Sigmoid colon (tissue), 7 donors: ENCODE data around the gene KCNAB1. TPM values are rescaled to one million over a fixed set of nuclear protein-coding genes. Genes with fewer than 3 reads are reported as not detected.

Source experiments
- DNase-seq: peaks from one replicate; pipeline ENCODE4 v3.0.0-alpha.2; 2019
- H3K27ac ChIP-seq, 4 donors: fragments of 200-600 bp; sonication (generic); one replicate each; pipeline ENCODE4 v1.5.1; 2016 to 2019; ENCODE audit warnings: mild to moderate bottlenecking in 1 of 4
- H3K27me3 ChIP-seq, 3 donors: fragments of 200-600 bp; sonication (generic); one replicate each; pipeline ENCODE4 v1.5.1; 2019; ENCODE audit warnings: mild to moderate bottlenecking in 1 of 3
- H3K36me3 ChIP-seq, 4 donors: fragments of 200-600 bp; sonication (generic); one replicate each; pipeline ENCODE4 v1.5.1; 2016 to 2019
- H3K4me1 ChIP-seq, 4 donors: fragments of 200-600 bp; sonication (generic); one replicate each; pipeline ENCODE4 v1.5.1; 2017 to 2019
- H3K4me3 ChIP-seq, 4 donors: fragments of 200-600 bp; sonication (generic); one replicate each; pipeline ENCODE4 v1.5.1; 2017 to 2019; ENCODE audit warnings: mild to moderate bottlenecking in 2 of 4, moderate library complexity in 1 of 4
- H3K9me3 ChIP-seq, 4 donors: fragments of 200-600 bp in 3 of 4; sonication (generic) in 3 of 4; one replicate each; pipeline versions ENCODE4 v1.5.1 to v1.6.1; 2013 to 2019
- CTCF ChIP-seq, 4 experiments: fragments of 450-650 bp in 3 of 4; fragments of 200-600 bp in 1 of 4; IDR thresholded peaks; one replicate each; pipeline ENCODE4 v1.5.1; 2016 to 2019; ENCODE audit warnings: antibody characterized with exemption in 4 of 4, mild to moderate bottlenecking in 3 of 4, moderate library complexity in 2 of 4
- EP300 ChIP-seq, 4 donors: sonication (generic); formaldehyde crosslinking; IDR thresholded peaks; one replicate each; pipeline ENCODE4 v1.6.1; 2017; ENCODE audit warnings: antibody characterized with exemption in 4 of 4
- POLR2A ChIP-seq, 2 donors: fragments of 450-650 bp; IDR thresholded peaks; one replicate each; pipeline ENCODE4 v1.6.1; 2016; ENCODE audit warnings: antibody characterized with exemption in 2 of 2, mild to moderate bottlenecking in 2 of 2, moderate library complexity in 2 of 2
- POLR2AphosphoS5 ChIP-seq, 4 donors: sonication (generic); formaldehyde crosslinking; IDR thresholded peaks; one replicate each; pipeline ENCODE4 v1.6.1; 2017; ENCODE audit warnings: antibody characterized with exemption in 4 of 4
- WGBS, 2 donors: extraction: QIAGEN DNeasy Blood & Tissue Kit; methylation state at CpG; one replicate each; pipeline ENCODE4 v1.1.7; 2013; 5-methylcytosine and 5-hydroxymethylcytosine counted together
- intact Hi-C: fragments of 100-400 bp; cut with DNase I; formaldehyde crosslinking; loops from one replicate; pipeline ENCODE4 v1.15.1; 2023
- polyA plus RNA-seq, 3 donors: library from polyadenylated mRNA; stranded (reverse); fragments of 200-250 nt; gene quantifications; one replicate each; pipeline ENCODE4 v1.2.3, GENCODE V29; 2013
- total RNA-seq, 4 donors: library from RNA; depleted of rRNA; stranded (reverse); fragments of >200 nt; gene quantifications; one replicate each; pipeline ENCODE4 v1.1.0, GENCODE V29; 2016
- donor health status: healthy with polysubstance abuse.
- donor health status: Bipolar disorder and iron deficiency.
- donor health status: healthy.

Gene KCNAB1
- total and polyA plus RNA-seq, 7 donors: 1.2 to 5.0 (median 4.3) TPM; not detected in 2

- Histone ChIP-seq H3K9me3 (no peaks in the 10 kb centered on the region), H3K36me3 (no peaks in the 10 kb centered on the region), H3K4me1 (peaks cover 0 to 11% (median 8%) of the 10 kb centered on the region in 4 donors), H3K4me3 (no peak overlapping the region), H3K27me3 (no peaks in the 10 kb centered on the region), H3K27ac (peak overlapping the region in 1 of 4 donors; percentile 14)
- intact Hi-C loops: no loop called here
- no peak for DNase-seq
- 83 to 84% methylated on average over 3 of the region's 3 CpGs for WGBS, 2 donors
- TF ChIP-seq CTCF (IDR thresholded peaks at IDR 0.05): no peak
- no peak for TF ChIP-seq POLR2AphosphoS5 (IDR thresholded peaks at IDR 0.05)
- no peak for TF ChIP-seq EP300 (IDR thresholded peaks at IDR 0.05)
- TF ChIP-seq POLR2A (IDR thresholded peaks at IDR 0.05): no peak
Observed at GRCh38 chr3:156304406-156304805, 184.0 kb downstream of the KCNAB1 start.

GRCh38 chr3:156305672-156306071 lies 185.3 kb downstream of the KCNAB1 start:
- no peak for TF ChIP-seq POLR2A (IDR thresholded peaks at IDR 0.05)
- no peak for TF ChIP-seq POLR2AphosphoS5 (IDR thresholded peaks at IDR 0.05)
- TF ChIP-seq EP300 (IDR thresholded peaks at IDR 0.05): no peak
- TF ChIP-seq CTCF (IDR thresholded peaks at IDR 0.05): no peak
- 95 to 96% methylated on average over 1 of the region's 1 CpG for WGBS, 2 donors
- Histone ChIP-seq H3K27ac (no peak overlapping the region), H3K4me1 (peaks cover 0 to 11% (median 8%) of the 10 kb centered on the region in 4 donors), H3K36me3 (no peaks in the 10 kb centered on the region), H3K4me3 (no peak overlapping the region), H3K27me3 (no peaks in the 10 kb centered on the region), H3K9me3 (no peaks in the 10 kb centered on the region)
- no peak for DNase-seq
- intact Hi-C loops: no loop called here

GRCh38 chr3:156307704-156308103 lies 187.3 kb downstream of the KCNAB1 start:
- Histone ChIP-seq H3K9me3 (no peaks in the 10 kb centered on the region), H3K27ac (peak overlapping the region in 1 of 4 donors; percentile 30), H3K4me1 (peaks cover 0 to 11% (median 8%) of the 10 kb centered on the region in 4 donors), H3K4me3 (no peak overlapping the region), H3K27me3 (no peaks in the 10 kb centered on the region), H3K36me3 (no peaks in the 10 kb centered on the region)
- WGBS, 2 donors: 24 to 55% methylated on average over 4 of the region's 4 CpGs
- DNase-seq: peak; percentile 81
- intact Hi-C loops: no loop called here
- TF ChIP-seq CTCF (IDR thresholded peaks at IDR 0.05) (no peak), EP300 (IDR thresholded peaks at IDR 0.05) (no peak), POLR2A (IDR thresholded peaks at IDR 0.05) (no peak), POLR2AphosphoS5 (IDR thresholded peaks at IDR 0.05) (peak in 1 of 4 donors; percentile 24)

- intact Hi-C loops: no loop called here
- 90 to 92% methylated on average over 4 of the region's 4 CpGs for WGBS, 2 donors
Observed at GRCh38 chr3:156311431-156311830, 191.1 kb downstream of the KCNAB1 start.

More at GRCh38 chr3:156311431-156311830, 191.1 kb downstream of the KCNAB1 start:
- TF ChIP-seq CTCF (IDR thresholded peaks at IDR 0.05) (no peak), EP300 (IDR thresholded peaks at IDR 0.05) (no peak)
- peaks cover 0 to 15% (median 10%) of the 10 kb centered on the region in 4 donors for H3K4me1 ChIP-seq
- H3K27ac ChIP-seq: no peak overlapping the region
- no peaks in the 10 kb centered on the region for H3K36me3 ChIP-seq
- H3K9me3 ChIP-seq: no peaks in the 10 kb centered on the region
- no peak overlapping the region for H3K4me3 ChIP-seq
- H3K27me3 ChIP-seq: no peaks in the 10 kb centered on the region
- no peak for DNase-seq
